ENCODE results near the gene SLC28A1.
"Not testable (repeated sequence)": the region's sequence is repeated elsewhere in the genome, so short reads cannot be mapped to it uniquely, and the experiment has no call there.

The SLC28A1 gene

GRCh38 chr15:84861781-84862180, 22.7 kb upstream of the SLC28A1 start:
- no peak for DNase-seq (ENCODE audit: low spot score)

- no peak for DNase-seq (ENCODE audit: low spot score)
Measured at GRCh38 chr15:84862214-84862975, 22.1 kb upstream of the SLC28A1 start.

DNA sequence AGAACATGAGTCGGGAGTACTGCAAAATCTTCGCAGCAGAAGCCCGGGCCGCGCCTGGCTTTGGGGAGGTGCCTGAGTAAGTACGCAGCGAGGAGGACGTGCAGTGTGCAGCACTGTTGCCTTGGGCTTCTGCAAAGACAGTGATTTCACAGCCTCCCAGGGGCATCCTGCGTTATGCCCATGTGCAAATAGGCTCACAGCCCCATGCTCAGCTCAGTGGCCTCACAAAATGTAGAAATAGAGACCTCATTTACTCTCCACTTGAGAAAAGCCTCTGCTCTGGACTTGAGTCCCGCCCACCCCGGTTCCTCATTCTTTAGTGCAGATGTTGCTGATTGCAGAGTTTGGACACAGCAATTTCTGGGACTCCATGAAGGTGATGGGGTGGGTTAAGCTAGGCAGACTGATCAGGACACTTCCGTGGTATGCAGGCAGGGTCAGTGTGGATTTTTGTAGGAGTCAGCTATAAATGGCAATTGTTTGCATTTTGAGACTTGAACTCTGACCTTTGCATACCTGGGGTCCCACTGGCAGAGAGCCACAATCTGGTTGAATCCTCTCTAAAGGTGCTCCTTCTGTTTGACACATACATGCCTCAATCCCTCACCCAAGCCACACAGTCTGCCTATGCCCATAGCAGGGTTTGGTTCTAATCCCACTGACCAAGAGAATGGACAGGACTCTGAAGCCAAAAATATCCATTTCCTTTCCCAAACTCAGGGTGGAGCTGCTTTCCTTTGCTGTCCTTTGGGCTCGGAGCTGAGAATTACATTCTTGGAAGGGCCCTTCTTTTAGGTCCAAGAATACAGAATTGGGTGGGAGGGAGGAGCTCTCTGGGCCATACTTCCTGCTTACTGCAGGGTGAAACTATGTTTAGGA, 20.7 kb upstream of the SLC28A1 start:
- DNase-seq (ENCODE audit: low spot score), result peak; percentile 16

- DNase-seq (ENCODE audit: low spot score), result no peak
Measured at GRCh38 chr15:84864444-84864795, 20.0 kb upstream of the SLC28A1 start.

DNA sequence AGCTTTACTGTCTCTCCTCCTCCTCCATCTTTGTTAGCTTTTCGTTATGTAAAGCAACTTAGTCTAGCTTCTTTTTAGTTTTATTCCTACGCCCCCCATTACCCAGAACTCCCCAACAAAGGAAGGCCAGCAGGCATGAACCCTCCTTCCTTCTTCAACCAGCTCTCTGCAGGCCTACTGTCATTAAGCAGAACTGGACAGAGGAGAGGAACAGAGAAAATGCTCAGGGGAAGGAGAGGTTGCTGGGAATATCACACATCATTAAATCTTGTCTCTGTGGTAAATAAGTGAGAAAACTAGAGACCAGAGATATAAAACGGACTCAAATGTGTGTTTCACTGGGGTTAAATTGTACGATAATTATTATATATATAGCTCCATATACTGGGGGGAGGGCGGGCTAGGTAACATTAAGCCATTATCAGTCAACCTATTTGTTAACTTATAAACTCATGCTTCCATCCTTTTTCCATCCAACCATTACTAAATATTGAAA, 19.3 kb upstream of the SLC28A1 start:
- no peak for DNase-seq (ENCODE audit: low spot score)

DNA sequence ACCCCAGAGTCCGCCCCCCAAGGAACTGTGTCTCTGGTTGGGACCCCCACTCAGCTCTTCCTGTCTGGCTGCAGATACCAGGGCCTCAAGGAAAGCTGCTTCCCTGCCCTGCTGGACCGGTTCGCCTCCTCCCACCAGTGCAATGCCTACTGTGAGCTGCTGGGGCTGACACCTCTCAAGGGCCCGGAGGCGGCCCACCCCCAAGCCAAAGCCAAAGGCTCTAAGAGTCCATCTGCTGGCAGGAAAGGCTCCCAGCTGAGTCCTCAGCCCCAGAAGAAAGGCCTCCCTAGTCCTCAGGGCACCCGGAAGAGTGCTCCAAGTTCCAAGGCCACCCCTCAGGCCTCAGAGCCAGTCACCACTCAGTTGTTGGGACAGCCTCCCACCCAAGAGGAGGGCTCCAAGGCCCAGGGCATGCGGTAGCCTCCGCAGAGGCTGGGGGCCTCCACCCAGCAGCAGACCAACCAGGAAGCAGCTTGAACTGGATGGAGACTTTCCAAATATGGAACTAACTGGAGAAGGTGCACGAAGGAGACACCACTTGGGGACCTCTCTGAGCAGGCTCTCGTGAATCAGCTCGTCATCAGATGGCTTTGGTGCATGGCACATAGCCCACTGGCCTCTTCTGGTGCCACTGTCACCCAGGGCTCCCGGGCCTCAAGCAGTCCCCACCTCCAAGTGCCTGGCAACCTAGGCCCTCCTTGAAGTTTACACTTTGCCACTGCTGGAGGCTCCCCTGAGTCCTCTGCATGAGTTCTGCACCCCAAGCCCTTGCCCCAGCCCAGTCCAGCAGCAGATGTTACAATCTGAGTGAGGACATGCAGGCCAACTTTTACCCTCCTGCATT, 16.2 kb upstream of the SLC28A1 start:
- no peak for DNase-seq (ENCODE audit: low spot score)

DNA sequence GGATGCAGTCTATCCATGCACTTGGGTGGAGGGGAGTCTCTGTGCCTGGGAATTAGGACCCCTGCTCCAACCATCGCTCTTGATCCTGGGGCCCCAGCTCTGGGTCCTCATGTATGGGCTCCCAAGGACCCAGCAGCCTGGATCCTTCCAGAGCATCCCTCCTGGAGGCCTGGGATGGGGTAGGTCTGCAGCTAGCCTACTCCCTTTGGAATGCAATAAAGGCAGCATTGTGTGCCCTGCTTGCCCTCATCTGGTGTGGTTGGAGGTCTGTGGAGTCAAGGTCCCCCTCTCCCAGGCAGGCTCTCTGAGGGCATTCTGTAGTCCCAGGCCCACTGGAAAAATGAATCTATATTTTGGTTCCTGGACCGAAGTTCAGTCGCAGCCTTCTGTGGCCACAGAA, 15.0 kb upstream of the SLC28A1 start:
- no peak for DNase-seq (ENCODE audit: low spot score)

DNA sequence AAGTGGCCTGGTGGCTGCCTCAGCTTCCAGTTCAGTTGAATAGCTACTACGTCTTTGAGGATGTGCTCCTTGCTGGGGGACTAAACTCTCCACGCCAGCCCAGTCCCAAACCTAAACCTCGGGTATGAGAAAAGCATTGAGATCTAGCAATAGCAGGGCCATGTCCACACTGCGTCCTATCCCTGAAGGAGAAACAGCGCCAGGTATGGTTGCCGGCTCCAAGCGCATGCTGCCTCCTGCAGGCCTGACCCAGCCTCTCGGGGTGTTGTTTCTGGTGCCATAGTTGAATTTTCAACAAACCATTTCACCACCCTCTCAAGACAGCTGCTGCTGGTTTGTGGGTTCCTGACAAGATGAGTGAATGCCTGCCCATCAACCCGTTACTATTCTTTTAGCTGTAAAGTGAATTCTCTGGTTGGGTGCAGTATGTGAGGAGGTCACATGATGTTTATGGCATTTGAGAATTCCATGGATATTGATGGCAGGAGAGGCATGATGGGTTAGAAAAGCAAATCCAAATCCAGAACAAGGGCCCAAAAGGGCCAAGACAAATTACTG, 13.0 kb upstream of the SLC28A1 start:
- DNase-seq (ENCODE audit: low spot score), result no peak

- DNase-seq (ENCODE audit: low spot score), result no peak
Measured at GRCh38 chr15:84872009-84872910, 12.2 kb upstream of the SLC28A1 start.

GRCh38 chr15:84873997-84874396, 10.5 kb upstream of the SLC28A1 start:
- DNase-seq (ENCODE audit: low spot score), result no peak

DNA sequence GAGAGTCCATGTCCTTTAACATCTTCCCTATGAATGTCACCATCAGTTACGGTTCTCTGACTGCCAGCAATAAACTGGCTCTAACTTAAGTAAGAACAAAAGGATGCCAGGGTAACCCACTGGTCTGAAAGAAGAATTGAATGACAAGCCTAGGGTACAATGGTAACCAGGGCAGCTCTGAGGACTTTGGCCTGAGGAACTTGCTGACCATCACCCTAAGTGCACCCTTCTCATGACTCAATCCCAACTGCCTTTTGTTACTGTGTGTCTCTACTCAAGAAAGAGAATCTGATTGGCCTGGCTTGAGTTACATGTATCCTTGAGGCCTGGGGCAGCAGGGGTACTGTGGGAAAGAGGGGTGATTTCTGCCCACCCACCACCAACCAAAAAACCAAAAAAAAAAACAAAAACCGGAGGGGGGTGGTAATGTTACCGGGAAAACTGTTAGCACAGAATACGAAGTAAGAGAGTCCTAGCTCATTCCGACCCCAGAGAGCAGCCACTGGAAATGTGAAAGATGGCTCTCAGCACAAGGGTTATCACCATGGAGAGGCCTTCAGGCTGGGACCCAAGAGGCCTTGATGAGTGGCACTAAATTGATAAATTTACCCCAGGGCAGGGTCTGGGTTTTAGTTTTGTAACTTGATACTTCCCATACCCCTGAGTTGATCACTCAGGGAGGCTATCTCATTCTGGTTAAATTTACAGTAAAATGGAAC, 9.3 kb upstream of the SLC28A1 start:
- DNase-seq (ENCODE audit: low spot score), result peak; percentile 67

DNA sequence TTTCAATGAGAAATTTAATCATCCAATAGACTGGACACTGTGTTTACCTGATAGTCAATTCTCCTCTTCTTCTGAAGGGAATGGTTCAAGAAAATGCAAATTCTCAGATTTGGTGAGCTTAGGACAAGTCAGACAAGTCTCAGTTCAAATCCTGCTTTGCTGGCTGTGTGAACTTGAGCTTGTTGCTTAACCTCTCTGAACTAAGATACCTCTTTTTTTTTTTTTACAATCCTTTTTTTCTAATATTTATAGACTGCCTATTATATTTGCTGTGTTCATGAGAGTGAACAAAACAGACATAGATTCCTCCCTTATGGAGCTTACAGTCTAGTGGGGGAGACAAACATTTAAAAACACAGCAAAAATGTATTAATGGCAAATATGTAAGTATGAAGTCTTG, 8.2 kb upstream of the SLC28A1 start:
- DNase-seq (ENCODE audit: low spot score), result no peak

DNA sequence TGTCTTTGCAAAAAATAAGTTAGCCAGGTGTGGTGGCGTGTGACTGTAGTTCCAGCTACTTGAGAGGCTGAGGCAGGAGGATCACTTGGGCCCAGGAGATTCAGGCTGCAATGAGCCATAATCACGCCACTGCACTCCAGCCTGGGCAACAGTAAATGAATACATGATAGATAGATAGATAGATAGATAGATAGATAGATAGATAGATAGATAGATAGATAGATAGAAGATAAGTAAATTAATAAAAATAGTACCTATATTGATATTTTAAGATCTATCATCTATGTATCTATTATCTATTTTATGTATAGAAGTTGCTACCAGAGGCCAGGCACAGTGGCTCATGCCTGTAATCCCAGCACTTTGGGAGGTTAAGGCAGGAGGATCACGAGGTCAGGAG, 6.8 kb upstream of the SLC28A1 start:
- not testable (repeated sequence) for DNase-seq (ENCODE audit: low spot score)

DNA sequence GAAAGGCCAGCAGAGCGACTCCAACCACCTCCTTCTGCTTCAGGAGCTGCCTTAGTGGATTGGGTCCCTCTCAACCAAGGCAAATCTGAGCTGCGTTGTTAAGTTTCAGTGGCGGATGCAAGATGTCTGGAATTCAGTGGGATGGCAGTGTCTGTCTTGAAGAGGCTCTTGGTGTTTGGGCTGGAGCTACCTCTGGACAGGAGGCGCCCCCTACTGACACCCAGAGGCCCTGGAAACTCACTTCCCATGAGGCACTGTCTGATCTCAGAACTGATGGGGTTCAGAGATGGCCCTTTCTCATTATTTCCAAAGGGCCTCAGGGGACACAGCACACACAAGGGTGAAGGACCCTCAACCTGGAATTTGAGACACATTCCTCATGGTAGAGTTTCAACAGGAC, 6.0 kb upstream of the SLC28A1 start:
- peak; percentile 70 for DNase-seq (ENCODE audit: low spot score)

- no peak for DNase-seq (ENCODE audit: low spot score)
Measured at GRCh38 chr15:84879088-84879780, 5.2 kb upstream of the SLC28A1 start.

- no peak for DNase-seq (ENCODE audit: low spot score)
Measured at GRCh38 chr15:84880007-84880406, 4.5 kb upstream of the SLC28A1 start.

DNA sequence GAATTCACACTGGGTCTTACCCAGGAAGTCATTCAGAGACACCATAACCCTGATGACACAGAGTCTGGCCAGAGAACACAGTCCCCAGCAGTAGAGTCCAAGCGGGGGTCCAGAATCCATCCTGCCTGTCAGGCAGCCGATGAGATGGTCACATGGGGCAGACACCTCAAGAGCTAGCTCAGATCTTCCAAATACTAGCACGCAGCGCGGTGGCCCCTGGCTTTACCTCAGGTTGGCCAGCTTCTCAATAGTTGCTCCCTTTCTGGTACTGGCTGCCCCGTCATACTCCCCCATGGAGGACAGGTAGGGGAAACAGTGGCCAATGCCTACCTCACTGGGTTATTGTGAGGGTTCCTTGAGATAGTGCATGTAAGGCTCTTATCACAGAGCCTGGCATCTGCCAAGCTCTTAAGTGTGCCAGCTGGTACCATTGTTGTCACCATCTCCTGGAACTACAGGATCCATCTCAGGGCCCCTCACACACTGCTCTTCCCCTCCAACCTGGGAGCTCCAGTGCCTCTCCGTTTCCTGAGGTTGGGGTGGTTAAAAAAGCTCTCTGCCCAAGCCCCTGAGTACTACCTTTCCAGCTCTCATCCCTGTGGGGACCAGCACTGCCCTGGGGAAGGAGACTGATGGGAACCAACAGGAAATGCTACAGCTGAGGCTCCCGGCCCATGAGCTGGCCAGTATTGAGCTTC, 3.5 kb upstream of the SLC28A1 start:
- DNase-seq (ENCODE audit: low spot score), result no peak

DNA sequence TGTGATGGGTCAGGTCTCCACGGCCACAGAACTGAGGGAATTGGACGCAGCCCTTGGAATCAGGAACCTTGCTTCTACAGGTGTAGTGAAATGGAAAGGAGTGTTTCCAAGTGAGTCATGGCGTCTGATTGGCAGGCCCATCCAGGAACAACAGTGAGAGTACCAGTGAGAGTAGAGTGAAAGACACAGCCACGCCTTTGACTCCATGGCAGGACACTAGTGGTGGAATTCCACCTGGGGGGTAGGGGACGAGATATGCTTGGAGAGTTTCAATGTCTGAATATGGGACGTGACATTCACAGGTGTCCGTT, 3.0 kb upstream of the SLC28A1 start:
- DNase-seq (ENCODE audit: low spot score), result no peak

DNA sequence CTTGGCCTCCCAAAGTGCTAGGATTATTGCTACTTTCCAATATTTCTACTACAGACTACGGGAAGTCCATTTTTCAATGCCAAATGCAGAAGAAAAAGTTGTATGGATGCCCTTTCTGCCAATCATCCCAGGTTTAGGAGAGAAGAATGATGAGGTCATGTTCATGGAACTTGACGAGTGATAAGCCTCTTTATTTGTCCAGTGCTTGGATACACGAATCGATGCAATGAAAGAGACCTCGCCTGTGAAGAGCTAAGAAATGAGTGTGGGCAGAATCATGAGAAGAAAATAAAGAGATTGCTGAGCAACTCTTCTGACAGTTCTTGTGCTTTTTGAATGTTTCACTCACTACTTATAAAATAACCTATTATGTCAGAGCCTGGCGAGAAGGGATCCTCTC, 996 bp upstream of the SLC28A1 start:
- DNase-seq (ENCODE audit: low spot score), result no peak

Data from Ammon's horn (tissue), 1 donor.